Measurements from ENCODE around the gene GPR157.

Gene GPR157

DNA sequence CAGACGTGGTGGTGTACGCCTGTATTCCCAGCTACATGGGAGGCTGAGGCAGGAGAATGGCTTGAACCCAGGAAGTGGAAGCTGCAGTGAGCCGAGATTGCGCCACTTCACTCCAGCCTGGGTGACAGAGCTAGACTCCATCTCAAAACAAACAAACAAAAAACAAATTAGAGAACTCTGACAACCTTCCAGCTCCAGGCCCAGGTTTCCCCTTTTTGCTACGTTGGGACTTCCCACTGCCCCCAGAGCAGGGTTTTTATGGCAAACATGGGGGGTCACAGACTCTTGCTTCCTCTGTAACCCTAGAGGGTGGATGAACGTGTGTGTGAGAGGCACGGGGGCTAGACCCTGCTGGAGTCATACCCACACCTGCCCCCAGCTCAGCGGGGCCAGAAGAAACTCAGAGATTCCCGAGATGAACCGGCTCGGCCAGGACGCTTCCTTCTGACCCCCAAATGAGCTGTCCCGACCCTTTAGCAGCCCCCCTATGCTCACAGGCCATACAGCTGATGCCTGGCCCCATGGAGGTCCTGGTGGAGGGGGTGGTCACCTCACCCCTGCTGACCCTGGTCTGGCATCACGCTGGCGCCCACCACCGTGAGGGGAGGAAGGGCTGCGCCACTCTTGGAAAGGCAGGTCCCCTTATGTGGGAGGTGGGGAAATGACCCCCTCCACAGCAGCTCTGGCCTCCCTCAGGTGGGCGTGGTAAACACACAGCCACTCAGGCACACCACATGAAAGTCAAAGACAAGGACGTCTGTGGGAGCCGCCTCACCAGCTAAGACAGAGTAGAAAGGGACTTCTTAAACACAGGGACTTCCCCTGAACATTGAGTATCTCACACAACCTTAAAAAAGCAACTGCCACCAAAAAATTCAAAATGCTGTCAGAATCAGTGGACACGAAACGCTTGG, 7.1 kb downstream of the GPR157 start:
- H2AFZ ChIP-seq (ENCODE audit: low read depth) = no peak overlapping the region
- no peak overlapping the region for H3K9ac ChIP-seq
- H4K20me1 ChIP-seq (ENCODE audit: insufficient read depth) = no peaks in the 10 kb centered on the region
- H3K27me3 ChIP-seq (ENCODE audit: insufficient read depth, low read depth) = no peaks in the 10 kb centered on the region
- H3K36me3 ChIP-seq (ENCODE audit: insufficient read depth) = no peaks in the 10 kb centered on the region
- H3K4me2 ChIP-seq = no peak overlapping the region
- TF ChIP-seq, protein P1, sequence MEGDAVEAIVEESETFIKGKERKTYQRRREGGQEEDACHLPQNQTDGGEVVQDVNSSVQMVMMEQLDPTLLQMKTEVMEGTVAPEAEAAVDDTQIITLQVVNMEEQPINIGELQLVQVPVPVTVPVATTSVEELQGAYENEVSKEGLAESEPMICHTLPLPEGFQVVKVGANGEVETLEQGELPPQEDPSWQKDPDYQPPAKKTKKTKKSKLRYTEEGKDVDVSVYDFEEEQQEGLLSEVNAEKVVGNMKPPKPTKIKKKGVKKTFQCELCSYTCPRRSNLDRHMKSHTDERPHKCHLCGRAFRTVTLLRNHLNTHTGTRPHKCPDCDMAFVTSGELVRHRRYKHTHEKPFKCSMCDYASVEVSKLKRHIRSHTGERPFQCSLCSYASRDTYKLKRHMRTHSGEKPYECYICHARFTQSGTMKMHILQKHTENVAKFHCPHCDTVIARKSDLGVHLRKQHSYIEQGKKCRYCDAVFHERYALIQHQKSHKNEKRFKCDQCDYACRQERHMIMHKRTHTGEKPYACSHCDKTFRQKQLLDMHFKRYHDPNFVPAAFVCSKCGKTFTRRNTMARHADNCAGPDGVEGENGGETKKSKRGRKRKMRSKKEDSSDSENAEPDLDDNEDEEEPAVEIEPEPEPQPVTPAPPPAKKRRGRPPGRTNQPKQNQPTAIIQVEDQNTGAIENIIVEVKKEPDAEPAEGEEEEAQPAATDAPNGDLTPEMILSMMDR (conservative IDR thresholded peaks at IDR 0.05; ENCODE audit: low read depth, low read length) = no peak
- H3K4me3 ChIP-seq (IDR thresholded peaks at IDR 0.05; ENCODE audit: insufficient read depth, low read depth, low read length) = no peak overlapping the region
- peaks cover 3% of the 10 kb centered on the region for H3K4me1 ChIP-seq (ENCODE audit: low read depth, poor library complexity, severe bottlenecking)
- no peak overlapping the region for H3K27ac ChIP-seq
- no peaks in the 10 kb centered on the region for H3K79me2 ChIP-seq (ENCODE audit: insufficient read depth, low read depth)

DNA sequence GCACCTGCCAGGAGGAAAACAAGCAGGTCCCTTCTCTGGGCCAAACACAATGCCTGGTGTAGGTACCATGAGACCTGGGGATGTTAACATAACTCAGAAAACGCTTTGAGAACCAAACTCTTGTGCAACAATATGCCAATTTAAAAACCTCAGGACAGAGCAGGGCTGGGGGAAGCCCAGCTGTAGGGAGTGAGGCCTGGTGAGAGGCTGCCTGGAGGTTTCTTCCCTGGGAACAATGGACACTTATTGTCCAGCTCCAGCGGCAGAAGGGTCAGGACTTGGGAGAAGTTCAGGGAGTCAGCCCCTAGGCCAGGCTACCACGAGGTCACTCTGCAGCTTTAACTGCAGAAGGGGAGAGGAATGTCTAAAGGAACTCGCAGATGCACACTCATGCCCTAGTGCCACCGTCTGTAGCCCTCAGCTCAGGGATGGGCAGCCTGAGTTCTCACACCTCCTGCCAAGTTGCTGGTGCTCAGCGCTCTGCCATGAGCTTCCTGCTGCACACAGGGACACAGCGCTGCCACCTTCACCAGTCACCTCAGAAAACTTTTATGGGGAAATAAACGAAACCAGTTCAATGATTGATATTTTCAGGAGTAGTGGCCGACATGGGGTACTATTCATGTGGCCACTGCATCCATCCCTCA, 8.5 kb downstream of the GPR157 start:
- Histone ChIP-seq H3K4me3 (IDR thresholded peaks at IDR 0.05; ENCODE audit: insufficient read depth, low read depth, low read length) (no peak overlapping the region), H3K27ac (no peak overlapping the region), H3K79me2 (ENCODE audit: insufficient read depth, low read depth) (no peaks in the 10 kb centered on the region), H3K4me1 (ENCODE audit: low read depth, poor library complexity, severe bottlenecking) (peaks cover 3% of the 10 kb centered on the region), H3K9ac (no peak overlapping the region), H4K20me1 (ENCODE audit: insufficient read depth) (no peaks in the 10 kb centered on the region), H3K27me3 (ENCODE audit: insufficient read depth, low read depth) (no peaks in the 10 kb centered on the region), H2AFZ (ENCODE audit: low read depth) (no peak overlapping the region), H3K36me3 (ENCODE audit: insufficient read depth) (no peaks in the 10 kb centered on the region), H3K4me2 (no peak overlapping the region)
- TF ChIP-seq, protein P1 (conservative IDR thresholded peaks at IDR 0.05; ENCODE audit: low read depth, low read length) = no peak

DNA sequence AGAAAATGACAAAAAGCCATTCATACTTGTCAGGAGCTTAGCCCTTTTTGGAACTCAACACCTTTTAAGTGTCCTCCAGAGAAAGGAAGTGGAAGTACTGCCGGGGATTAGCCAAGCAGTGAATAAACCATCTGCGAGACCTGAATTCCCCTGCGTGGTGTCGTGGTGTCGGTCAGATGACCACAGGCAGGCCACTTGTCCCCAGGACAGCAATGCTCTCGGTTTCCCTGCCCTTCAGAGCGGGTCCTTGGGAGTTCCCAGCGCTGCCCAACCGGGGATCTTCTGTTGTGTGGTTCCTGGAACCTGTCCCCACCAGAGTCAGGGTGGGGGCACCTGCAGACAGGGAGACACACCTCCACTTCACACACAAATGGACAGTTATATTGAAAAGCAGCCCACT, 9.2 kb downstream of the GPR157 start:
- H3K36me3 ChIP-seq (ENCODE audit: insufficient read depth) = no peaks in the 10 kb centered on the region
- H3K4me3 ChIP-seq (IDR thresholded peaks at IDR 0.05; ENCODE audit: insufficient read depth, low read depth, low read length) = no peak overlapping the region
- no peak overlapping the region for H3K9ac ChIP-seq
- H3K4me2 ChIP-seq = no peak overlapping the region
- H2AFZ ChIP-seq (ENCODE audit: low read depth) = no peak overlapping the region
- no peak overlapping the region for H3K27ac ChIP-seq
- TF ChIP-seq, protein P1 (conservative IDR thresholded peaks at IDR 0.05; ENCODE audit: low read depth, low read length) = no peak
- H3K27me3 ChIP-seq (ENCODE audit: insufficient read depth, low read depth) = no peaks in the 10 kb centered on the region
- no peaks in the 10 kb centered on the region for H3K79me2 ChIP-seq (ENCODE audit: insufficient read depth, low read depth)
- H4K20me1 ChIP-seq (ENCODE audit: insufficient read depth) = no peaks in the 10 kb centered on the region
- peaks cover 3% of the 10 kb centered on the region for H3K4me1 ChIP-seq (ENCODE audit: low read depth, poor library complexity, severe bottlenecking)

DNA sequence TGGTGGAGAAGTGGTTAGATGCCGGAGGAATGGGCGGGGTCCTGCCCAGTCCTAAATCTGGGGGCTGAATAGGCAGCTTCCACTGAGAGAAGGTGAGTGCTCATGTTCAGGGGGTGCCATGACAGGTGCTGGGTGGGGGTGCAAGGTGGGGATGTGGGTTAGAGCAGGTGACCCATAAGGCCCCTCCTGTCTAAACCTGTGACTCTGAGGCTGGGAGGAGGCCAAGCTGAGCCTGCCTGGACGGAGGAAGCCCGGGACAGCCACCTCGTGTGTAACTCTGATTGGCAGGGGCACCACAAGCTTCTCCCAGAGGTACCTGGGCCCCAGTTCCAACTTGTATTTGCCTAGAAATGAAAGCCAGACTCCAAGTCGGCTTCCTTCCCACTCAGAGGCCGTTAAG, 10.7 kb downstream of the GPR157 start:
- TF ChIP-seq, protein P1 (conservative IDR thresholded peaks at IDR 0.05; ENCODE audit: low read depth, low read length) = no peak
- H3K79me2 ChIP-seq (ENCODE audit: insufficient read depth, low read depth) = no peaks in the 10 kb centered on the region

More for the DNA sequence above, 10.7 kb downstream of the GPR157 start:
- Histone ChIP-seq H3K27ac (no peak overlapping the region), H2AFZ (ENCODE audit: low read depth) (no peak overlapping the region), H3K4me3 (IDR thresholded peaks at IDR 0.05; ENCODE audit: insufficient read depth, low read depth, low read length) (no peak overlapping the region), H3K4me1 (ENCODE audit: low read depth, poor library complexity, severe bottlenecking) (peaks cover 3% of the 10 kb centered on the region), H4K20me1 (ENCODE audit: insufficient read depth) (no peaks in the 10 kb centered on the region), H3K9ac (no peak overlapping the region), H3K4me2 (no peak overlapping the region), H3K36me3 (ENCODE audit: insufficient read depth) (no peaks in the 10 kb centered on the region), H3K27me3 (ENCODE audit: insufficient read depth, low read depth) (no peaks in the 10 kb centered on the region)
